HG03095 (cell line): ENCODE measurements around the gene KCND2.
"Not testable (repeated sequence)": the region's sequence is repeated elsewhere in the genome, so short reads cannot be mapped to it uniquely, and the experiment has no call there.

Experiments
- ATAC-seq: cut with Tn5 transposase; IDR thresholded peaks from one replicate; pipeline ENCODE4 v1.9.1; 2021; ENCODE audit warnings: moderate library complexity; ENCODE audit not compliant: unreplicated experiment

Gene KCND2

GRCh38 chr7:120684463-120684862 is 411.5 kb downstream of the KCND2 start:
- no peak for ATAC-seq

- ATAC-seq = no peak
Measured at GRCh38 chr7:120691915-120692314, 418.9 kb downstream of the KCND2 start.

- ATAC-seq = no peak
Measured at GRCh38 chr7:120695848-120696247, 422.9 kb downstream of the KCND2 start.

GRCh38 chr7:120700796-120701195 is 427.8 kb downstream of the KCND2 start:
- no peak for ATAC-seq

GRCh38 chr7:120702408-120702807 is 429.4 kb downstream of the KCND2 start:
- ATAC-seq = not testable (repeated sequence)

- ATAC-seq = no peak
Measured at GRCh38 chr7:120703585-120704240, 430.7 kb downstream of the KCND2 start.

- no peak for ATAC-seq
Measured at GRCh38 chr7:120709252-120709971, 436.4 kb downstream of the KCND2 start.

- ATAC-seq = no peak
Measured at GRCh38 chr7:120709972-120710320, 437.0 kb downstream of the KCND2 start.

- ATAC-seq = no peak
Measured at GRCh38 chr7:120714945-120715344, 442.0 kb downstream of the KCND2 start.

GRCh38 chr7:120716307-120716706 is 443.3 kb downstream of the KCND2 start:
- ATAC-seq = no peak

- ATAC-seq = no peak
Measured at GRCh38 chr7:120717166-120717565, 444.2 kb downstream of the KCND2 start.

- no peak for ATAC-seq
Measured at GRCh38 chr7:120718361-120718760, 445.4 kb downstream of the KCND2 start.

GRCh38 chr7:120720317-120720716 is 447.3 kb downstream of the KCND2 start:
- no peak for ATAC-seq

- ATAC-seq = no peak
Measured at GRCh38 chr7:120723465-120724385, 450.8 kb downstream of the KCND2 start.

GRCh38 chr7:120724448-120724847 is 451.5 kb downstream of the KCND2 start:
- no peak for ATAC-seq

GRCh38 chr7:120724955-120725354 is 452.0 kb downstream of the KCND2 start:
- ATAC-seq = no peak

GRCh38 chr7:120725376-120726039 is 452.5 kb downstream of the KCND2 start:
- no peak for ATAC-seq

- ATAC-seq = no peak
Measured at GRCh38 chr7:120729245-120729644, 456.3 kb downstream of the KCND2 start.

GRCh38 chr7:120731271-120731670 is 458.3 kb downstream of the KCND2 start:
- no peak for ATAC-seq

- no peak for ATAC-seq
Measured at GRCh38 chr7:120732256-120732655, 459.3 kb downstream of the KCND2 start.

GRCh38 chr7:120733143-120733542 is 460.2 kb downstream of the KCND2 start:
- no peak for ATAC-seq
